CD4-positive, alpha-beta T cell (primary cell): ENCODE results near the gene METTL1. TPM values are rescaled to one million over a fixed set of nuclear protein-coding genes. Genes with fewer than 3 reads are reported as not detected.

Experiments used
- ATAC-seq: fragments of 200-7000 bp; cut with Tn5 transposase; one replicate; pipeline ENCODE4 v1.10.0; 2022; ENCODE audit warnings: mild to moderate bottlenecking; ENCODE audit not compliant: poor library complexity
- CTCF ChIA-PET: fragments of 350-600 bp; sonication (Branson Sonifier 250); formaldehyde crosslinking; loops from one replicate; lab custom pipeline; 2021; ENCODE audit warnings: antibody characterized with exemption, inconsistent platforms; lab: Charles Lee
- POLR2A ChIA-PET: fragments of 350-600 bp; sonication (Branson Sonifier 250); formaldehyde crosslinking; loops from one replicate; lab custom pipeline; 2021; ENCODE audit warnings: antibody characterized with exemption, inconsistent platforms; lab: Charles Lee
- DNase-seq, 14 experiments: peaks; one replicate each; pipeline ENCODE4 v3.0.0-alpha.2; 2013 to 2020; ENCODE audit warnings: mixed read lengths in 2 of 14
- H3K27ac ChIP-seq, 2 donors: one replicate each; pipeline versions ENCODE4 v1.5.1 to v1.7.0; 2013; ENCODE audit warnings: low read length in 2 of 2, low read depth in 1 of 2, mild to moderate bottlenecking in 1 of 2
- H3K27me3 ChIP-seq, 2 experiments: 1 replicate in 1 of 2; 2 replicates in 1 of 2; pipeline versions ENCODE4 v1.6.1 to v1.7.0; 2013; ENCODE audit warnings: low read length in 2 of 2, control low read depth in 1 of 2, mild to moderate bottlenecking in 1 of 2, moderate library complexity in 1 of 2; ENCODE audit not compliant: insufficient read depth in 2 of 2, control insufficient read depth in 1 of 2
- H3K36me3 ChIP-seq: one replicate; pipeline ENCODE4 v1.6.1; 2013; ENCODE audit warnings: low read length, control low read depth; ENCODE audit not compliant: insufficient read depth
- H3K4me1 ChIP-seq: one replicate; pipeline ENCODE4 v1.6.1; 2013; ENCODE audit warnings: low read length, control low read depth; ENCODE audit not compliant: insufficient read depth
- H3K4me3 ChIP-seq: one replicate; pipeline ENCODE4 v1.5.1; 2013; ENCODE audit warnings: mild to moderate bottlenecking, low read length, moderate library complexity
- H3K9me3 ChIP-seq, 2 experiments: 1 replicate in 1 of 2; 2 replicates in 1 of 2; pipeline versions ENCODE4 v1.6.1 to v1.7.0; 2013; ENCODE audit warnings: low read length in 2 of 2, mild to moderate bottlenecking in 2 of 2, control low read depth in 1 of 2, moderate library complexity in 1 of 2; ENCODE audit not compliant: control insufficient read depth in 1 of 2, insufficient read depth in 1 of 2
- H3K27ac Mint-ChIP-seq: one replicate; pipeline ENCODE4 v1.8.0; 2020; ENCODE audit warnings: mixed read lengths
- H3K27me3 Mint-ChIP-seq: one replicate; pipeline ENCODE4 v1.8.0; 2021; ENCODE audit warnings: mixed read lengths
- H3K36me3 Mint-ChIP-seq: one replicate; pipeline ENCODE4 v1.8.0; 2021; ENCODE audit warnings: low read depth, mixed read lengths
- H3K4me1 Mint-ChIP-seq: one replicate; pipeline ENCODE4 v1.8.0; 2021; ENCODE audit warnings: low read depth, mixed read lengths
- H3K4me3 Mint-ChIP-seq: one replicate; pipeline ENCODE4 v1.8.0; 2020; ENCODE audit warnings: mild to moderate bottlenecking, mixed read lengths
- H3K9me3 Mint-ChIP-seq: one replicate; pipeline ENCODE4 v1.8.0; 2020; ENCODE audit warnings: mixed read lengths
- intact Hi-C, 2 experiments: fragments of 100-400 bp; cut with DNase I in 1 of 2; cut with micrococcal nuclease in 1 of 2; formaldehyde crosslinking; loops; one replicate each; pipeline versions ENCODE4 v1.15.1 to v1.9.0; 2023 to 2025; cut with DNase I, micrococcal nuclease
- total RNA-seq, 174 experiments: library from RNA in 2 of 174; stranded (reverse) in 2 of 174; gene quantifications; one replicate each; pipeline ENCODE4 v1.2.3 and lab custom pipeline; 2021 to 2026
- TF ChIP-seq, protein P1 (sequence below): fragments of 200-600 bp; IDR thresholded peaks from one replicate; pipeline ENCODE4 v1.8.0; 2022; ENCODE audit warnings: antibody characterized with exemption, mild to moderate bottlenecking

The METTL1 gene
- total RNA-seq, 2 experiments from 2014 or later: 9.3 to 12.0 TPM

DNA sequence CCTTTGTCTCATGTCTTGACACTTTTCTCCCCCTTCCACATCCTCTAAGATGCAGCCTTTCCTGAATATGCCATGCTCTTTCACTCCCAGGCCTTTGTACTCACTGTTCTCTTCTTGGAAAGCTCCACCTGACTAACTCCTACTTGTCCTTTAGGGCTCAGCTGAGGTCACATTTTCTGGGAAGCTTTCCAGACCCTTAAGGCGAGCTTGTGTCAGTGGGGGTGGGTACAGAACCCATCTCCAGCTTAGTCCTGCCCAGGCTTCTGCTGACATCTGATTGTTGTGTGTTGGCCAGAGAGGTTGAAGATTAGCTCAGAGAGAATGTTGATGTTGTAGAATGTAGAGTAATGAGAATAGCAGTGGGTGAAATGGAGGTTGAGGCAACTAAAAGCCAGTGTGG, 7.8 kb upstream of the METTL1 start:
- Histone ChIP-seq H3K9me3 (no peaks in the 10 kb centered on the region), H3K4me1 (peaks cover 58% of the 10 kb centered on the region), H3K27me3 (no peaks in the 10 kb centered on the region), H3K4me3 (no peak overlapping the region), H3K36me3 (no peaks in the 10 kb centered on the region), H3K27ac (peak overlapping the region in 1 of 2 donors; percentile 82)
- intact Hi-C loops: loop anchor here in 1 of 2 experiments (1.0 to 5.0 kb wide), 2 partner anchors 22 to 128 kb away; no protein-coding TSS in a partner anchor
- ATAC-seq (no peak), DNase-seq (no peak)
- CTCF ChIA-PET: interaction anchor here (2.1 kb wide), 1 partner anchor 24 kb away, joined by 6 read pairs; no protein-coding TSS in a partner anchor
- POLR2A ChIA-PET: interaction anchor here (1.1 to 2.0 kb wide), 2 partner anchors 15 to 23 kb away, joined by 3 to 10 read pairs; no protein-coding TSS in a partner anchor
- Mint-ChIP-seq H3K36me3 (peaks cover 16% of the 10 kb centered on the region), H3K9me3 (no peaks in the 10 kb centered on the region), H3K27me3 (no peaks in the 10 kb centered on the region), H3K27ac (peak overlapping the region; percentile 100), H3K4me3 (no peak overlapping the region), H3K4me1 (peaks cover 47% of the 10 kb centered on the region)
- TF ChIP-seq, protein P1, sequence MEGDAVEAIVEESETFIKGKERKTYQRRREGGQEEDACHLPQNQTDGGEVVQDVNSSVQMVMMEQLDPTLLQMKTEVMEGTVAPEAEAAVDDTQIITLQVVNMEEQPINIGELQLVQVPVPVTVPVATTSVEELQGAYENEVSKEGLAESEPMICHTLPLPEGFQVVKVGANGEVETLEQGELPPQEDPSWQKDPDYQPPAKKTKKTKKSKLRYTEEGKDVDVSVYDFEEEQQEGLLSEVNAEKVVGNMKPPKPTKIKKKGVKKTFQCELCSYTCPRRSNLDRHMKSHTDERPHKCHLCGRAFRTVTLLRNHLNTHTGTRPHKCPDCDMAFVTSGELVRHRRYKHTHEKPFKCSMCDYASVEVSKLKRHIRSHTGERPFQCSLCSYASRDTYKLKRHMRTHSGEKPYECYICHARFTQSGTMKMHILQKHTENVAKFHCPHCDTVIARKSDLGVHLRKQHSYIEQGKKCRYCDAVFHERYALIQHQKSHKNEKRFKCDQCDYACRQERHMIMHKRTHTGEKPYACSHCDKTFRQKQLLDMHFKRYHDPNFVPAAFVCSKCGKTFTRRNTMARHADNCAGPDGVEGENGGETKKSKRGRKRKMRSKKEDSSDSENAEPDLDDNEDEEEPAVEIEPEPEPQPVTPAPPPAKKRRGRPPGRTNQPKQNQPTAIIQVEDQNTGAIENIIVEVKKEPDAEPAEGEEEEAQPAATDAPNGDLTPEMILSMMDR: no peak

DNA sequence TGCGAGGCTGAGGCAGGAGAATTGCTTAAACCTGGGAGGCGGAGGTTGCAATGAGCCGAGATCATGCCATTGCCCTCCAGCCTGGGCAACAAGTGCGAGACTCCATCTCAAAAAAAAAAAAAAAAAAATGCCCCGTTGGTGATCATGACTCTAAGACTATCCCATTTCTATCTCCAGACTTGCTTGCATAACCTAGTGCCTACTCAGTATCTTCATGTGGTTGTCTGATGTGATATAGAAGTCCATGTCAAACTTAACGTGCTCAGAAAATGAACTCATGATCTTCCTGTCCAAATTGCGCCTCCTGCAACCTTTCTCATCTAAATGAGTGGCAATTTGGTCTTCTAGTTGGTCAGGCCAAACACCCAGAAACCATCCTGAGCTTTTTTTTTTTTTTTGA, 6.0 kb upstream of the METTL1 start:
- H3K27ac ChIP-seq: no peak overlapping the region
- H3K4me3 Mint-ChIP-seq: no peak overlapping the region
- intact Hi-C loops: no loop called here
- no peaks in the 10 kb centered on the region for H3K27me3 ChIP-seq
- H3K27me3 Mint-ChIP-seq: no peaks in the 10 kb centered on the region
- H3K4me3 ChIP-seq: no peak overlapping the region
- no peak overlapping the region for H3K27ac Mint-ChIP-seq
- H3K4me1 Mint-ChIP-seq: peaks cover 39% of the 10 kb centered on the region
- CTCF ChIA-PET: interaction anchor here (1.4 kb wide), 1 partner anchor 21 kb away, joined by 4 read pairs; no protein-coding TSS in a partner anchor
- peaks cover 53% of the 10 kb centered on the region for H3K4me1 ChIP-seq
- no peak for ATAC-seq
- POLR2A ChIA-PET: no interaction called here
- no peaks in the 10 kb centered on the region for H3K9me3 Mint-ChIP-seq
- H3K36me3 Mint-ChIP-seq: peaks cover 7% of the 10 kb centered on the region
- no peaks in the 10 kb centered on the region for H3K36me3 ChIP-seq
- no peaks in the 10 kb centered on the region for H3K9me3 ChIP-seq
- DNase-seq: no peak
- TF ChIP-seq, protein P1: no peak

DNA sequence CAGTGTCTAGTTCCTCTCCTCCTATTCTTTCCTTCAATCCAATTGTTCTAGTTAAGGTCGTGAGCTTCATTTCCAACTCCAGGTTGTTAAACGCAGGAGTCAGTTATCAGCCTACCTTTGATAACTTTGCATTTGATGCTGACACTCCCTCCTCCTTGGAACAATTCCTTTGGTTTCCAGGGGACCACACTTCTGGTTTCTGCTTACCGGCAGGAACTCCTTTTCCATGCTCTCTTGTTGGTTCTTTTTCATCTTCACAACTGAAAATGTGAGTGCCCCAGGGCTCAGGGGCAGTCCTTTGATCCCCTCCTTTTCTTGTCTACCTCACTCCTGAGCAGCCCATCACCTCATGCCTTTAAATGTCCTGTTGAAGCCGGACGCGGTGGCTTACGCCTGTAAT, 5.5 kb upstream of the METTL1 start:
- TF ChIP-seq, protein P1: no peak
- Mint-ChIP-seq H3K4me3 (peak overlapping the region; percentile 9), H3K9me3 (no peaks in the 10 kb centered on the region), H3K27ac (no peak overlapping the region), H3K27me3 (no peaks in the 10 kb centered on the region), H3K4me1 (peaks cover 37% of the 10 kb centered on the region), H3K36me3 (peaks cover 1% of the 10 kb centered on the region)
- ChIA-PET POLR2A (no interaction called here), CTCF (no interaction called here)
- no peaks in the 10 kb centered on the region for H3K36me3 ChIP-seq
- H3K9me3 ChIP-seq: no peaks in the 10 kb centered on the region
- intact Hi-C loops: no loop called here
- H3K4me3 ChIP-seq: no peak overlapping the region
- no peaks in the 10 kb centered on the region for H3K27me3 ChIP-seq
- H3K27ac ChIP-seq: no peak overlapping the region
- H3K4me1 ChIP-seq: peaks cover 53% of the 10 kb centered on the region
- DNase-seq (no peak), ATAC-seq (no peak)
